MCF 10A (cell line): ENCODE data around the gene KCNB1. TPM values are rescaled to one million over a fixed set of nuclear protein-coding genes. Genes with fewer than 3 reads are reported as not detected.

Experiments
- BruUV-seq: library from RNA; stranded (reverse); fragments of 400-500 nt; replicated peaks from 2 replicates; lab custom pipeline; 2021; lab: Mats Ljungman, UMichigan
- CTCF ChIA-PET: fragments of 300-600 bp; sonication (Branson Sonifier 250); formaldehyde crosslinking; extraction: SDS; loops from one replicate; lab custom pipeline; 2021; ENCODE audit warnings: antibody characterized with exemption, inconsistent platforms; lab: Yijun Ruan, JAX
- POLR2A ChIA-PET: fragments of 300-600, 350-650 bp; sonication (Branson Sonifier 250); formaldehyde crosslinking; extraction: SDS; loops from one replicate; lab custom pipeline; 2020; ENCODE audit warnings: antibody characterized with exemption, inconsistent platforms; lab: Yijun Ruan, JAX
- DNase-seq: peaks from one replicate; pipeline ENCODE4 v3.0.0-alpha.2; 2018; ENCODE audit not compliant: unreplicated experiment
- H3K27ac Mint-ChIP-seq: one replicate; pipeline ENCODE4 v1.8.0; 2022; ENCODE audit warnings: mild to moderate bottlenecking, low read depth, mixed read lengths; ENCODE audit not compliant: unreplicated experiment
- H3K27me3 Mint-ChIP-seq: one replicate; pipeline ENCODE4 v1.8.0; 2022; ENCODE audit warnings: mixed read lengths; ENCODE audit not compliant: insufficient read depth, unreplicated experiment
- H3K36me3 Mint-ChIP-seq: one replicate; pipeline ENCODE4 v1.8.0; 2022; ENCODE audit warnings: mild to moderate bottlenecking, moderate library complexity, mixed read lengths; ENCODE audit not compliant: insufficient read depth, unreplicated experiment
- H3K4me1 Mint-ChIP-seq: one replicate; pipeline ENCODE4 v1.8.0; 2022; ENCODE audit warnings: mixed read lengths; ENCODE audit not compliant: insufficient read depth, unreplicated experiment
- H3K4me3 Mint-ChIP-seq: one replicate; pipeline ENCODE4 v1.8.0; 2022; ENCODE audit warnings: mild to moderate bottlenecking, moderate library complexity, mixed read lengths; ENCODE audit not compliant: unreplicated experiment
- H3K9me3 Mint-ChIP-seq: one replicate; pipeline ENCODE4 v1.8.0; 2022; ENCODE audit warnings: mixed read lengths; ENCODE audit not compliant: unreplicated experiment
- CTCF ChIP-seq: fragments of 200-600 bp; IDR thresholded peaks from one replicate; pipeline ENCODE4 v1.8.0; 2022; ENCODE audit warnings: antibody characterized with exemption, mild to moderate bottlenecking; ENCODE audit not compliant: unreplicated experiment
- intact Hi-C: fragments of 100-400 bp; cut with micrococcal nuclease; formaldehyde crosslinking; loops from 2 replicates; pipeline ENCODE4 v1.14.1; 2022
- total RNA-seq: library from RNA; stranded (reverse); gene quantifications from 2 replicates; pipeline ENCODE4 v1.2.3, GENCODE V29; 2022

The KCNB1 gene
- total RNA-seq, 1 experiment from 2014 or later, result 2.8 TPM

- no TSS peak for BruUV-seq
- Mint-ChIP-seq H3K27me3 (no peaks in the 10 kb centered on the region), H3K36me3 (no peaks in the 10 kb centered on the region), H3K4me3 (no peak overlapping the region), H3K9me3 (peaks cover 8% of the 10 kb centered on the region), H3K27ac (peak overlapping the region; percentile 12), H3K4me1 (peaks cover 20% of the 10 kb centered on the region)
- DNase-seq, result no peak
- POLR2A ChIA-PET, result interaction anchor here (1.0 to 2.4 kb wide), 4 partner anchors 18 to 53 kb away, joined by 3 to 11 read pairs (median 4); no protein-coding TSS in a partner anchor
- intact Hi-C loops, result no loop called here
- TF ChIP-seq CTCF, result no peak
- CTCF ChIA-PET, result interaction anchor here (1.1 kb wide), 1 partner anchor 117 kb away, joined by 6 read pairs; no protein-coding TSS in a partner anchor
These were observed 83.1 kb downstream of the KCNB1 start for GRCh38 chr20:49399329-49399728.

- Mint-ChIP-seq H3K9me3 (peaks cover 8% of the 10 kb centered on the region), H3K36me3 (no peaks in the 10 kb centered on the region), H3K27ac (peak overlapping the region; percentile 12), H3K27me3 (no peaks in the 10 kb centered on the region), H3K4me1 (peaks cover 20% of the 10 kb centered on the region), H3K4me3 (no peak overlapping the region)
- ChIA-PET CTCF (interaction anchor here (0.7 to 1.1 kb wide), 2 partner anchors 64 to 67 kb away, joined by 3 read pairs; no protein-coding TSS in a partner anchor), POLR2A (interaction anchor here (0.9 to 2.4 kb wide), 9 partner anchors 9 to 85 kb away, joined by 3 to 13 read pairs (median 5); no protein-coding TSS in a partner anchor)
- no peak for TF ChIP-seq CTCF
- intact Hi-C loops, result no loop called here
- BruUV-seq, result no TSS peak
- DNase-seq, result no peak
These were observed 83.9 kb downstream of the KCNB1 start for GRCh38 chr20:49398401-49399144.

- Mint-ChIP-seq H3K36me3 (no peaks in the 10 kb centered on the region), H3K27me3 (no peaks in the 10 kb centered on the region), H3K9me3 (peaks cover 8% of the 10 kb centered on the region), H3K4me3 (no peak overlapping the region), H3K27ac (no peak overlapping the region), H3K4me1 (peaks cover 20% of the 10 kb centered on the region)
- BruUV-seq, result no TSS peak
- intact Hi-C loops, result no loop called here
- CTCF ChIA-PET, result interaction anchor here (0.6 to 1.2 kb wide), 7 partner anchors 8 to 121 kb away, joined by 3 to 5 read pairs (median 3); no protein-coding TSS in a partner anchor
- DNase-seq, result peak; percentile 86
- TF ChIP-seq CTCF, result no peak
- POLR2A ChIA-PET, result interaction anchor here (1.2 to 2.4 kb wide), 8 partner anchors 7 to 86 kb away, joined by 3 to 13 read pairs (median 6); no protein-coding TSS in a partner anchor
These were observed 84.9 kb downstream of the KCNB1 start for GRCh38 chr20:49397525-49397924.

GRCh38 chr20:49396230-49396629 lies 86.2 kb downstream of the KCNB1 start:
- no peak overlapping the region for H3K4me3 Mint-ChIP-seq
- no peaks in the 10 kb centered on the region for H3K27me3 Mint-ChIP-seq
- no peak for TF ChIP-seq CTCF
- H3K36me3 Mint-ChIP-seq, result peaks cover 6% of the 10 kb centered on the region
- intact Hi-C loops, result no loop called here
- CTCF ChIA-PET, result interaction anchor here (0.6 to 3.4 kb wide), 4 partner anchors 12 to 582 kb away, joined by 3 to 14 read pairs (median 3); no protein-coding TSS in a partner anchor
- DNase-seq, result no peak
- BruUV-seq, result no TSS peak
- peaks cover 25% of the 10 kb centered on the region for H3K4me1 Mint-ChIP-seq
- POLR2A ChIA-PET, result interaction anchor here (1.2 to 3.5 kb wide), 3 partner anchors 9 to 51 kb away, joined by 4 to 17 read pairs (median 10); no protein-coding TSS in a partner anchor
- H3K27ac Mint-ChIP-seq, result no peak overlapping the region
- no peaks in the 10 kb centered on the region for H3K9me3 Mint-ChIP-seq
